AG04450 (cell line): ENCODE results near the gene MEGF6. TPM values are rescaled to one million over a fixed set of nuclear protein-coding genes. Genes with fewer than 3 reads are reported as not detected.

Experiments
- CTCF ChIA-PET: fragments of 300-600, 350-600 bp; formaldehyde crosslinking; extraction: SDS; loops from one replicate; lab custom pipeline; 2022; ENCODE audit warnings: antibody characterized with exemption, inconsistent platforms; lab: Charles Lee
- POLR2A ChIA-PET: fragments of 350-600 bp; formaldehyde crosslinking; extraction: SDS; loops from one replicate; lab custom pipeline; 2021; ENCODE audit warnings: antibody characterized with exemption, inconsistent platforms; lab: Yijun Ruan, JAX
- DNase-seq: peaks from one replicate; pipeline ENCODE4 v3.0.0-alpha.2; 2011; ENCODE audit warnings: low read depth, low spot score
- H3K27ac ChIP-seq: one replicate; pipeline ENCODE4 v1.5.1; 2012; ENCODE audit warnings: low read depth, low read length, control low read depth
- H3K27me3 ChIP-seq: one replicate; pipeline ENCODE4 v1.6.0; 2012; ENCODE audit warnings: low read length; ENCODE audit not compliant: control insufficient read depth, insufficient read depth
- H3K4me3 ChIP-seq: 2 replicates; pipeline ENCODE4 v1.5.1; 2011; ENCODE audit warnings: mild to moderate bottlenecking, low read depth, low read length, control low read depth
- H3K9me3 ChIP-seq: 2 replicates; pipeline ENCODE4 v1.5.1; 2012; ENCODE audit warnings: low read length; ENCODE audit not compliant: control insufficient read depth, insufficient read depth
- CTCF ChIP-seq: IDR thresholded peaks from 2 replicates; pipeline ENCODE4 v1.5.1; 2011; ENCODE audit warnings: low read depth, low read length, control low read depth, inconsistent platforms
- polyA plus RNA-seq: library from polyadenylated mRNA; depleted of rRNA; stranded (reverse); fragments of >200 nt; gene quantifications from 2 replicates; pipeline ENCODE4 v1.2.3, GENCODE V29; 2011

Gene MEGF6
- polyA plus RNA-seq, 1 experiment, result 0.45 TPM

- no peak for TF ChIP-seq CTCF
- Histone ChIP-seq H3K4me3 (no peak overlapping the region), H3K27ac (no peak overlapping the region), H3K9me3 (peaks cover 15% of the 10 kb centered on the region; the same call in 1 of the 2 replicates), H3K27me3 (no peaks in the 10 kb centered on the region)
- POLR2A ChIA-PET, result no interaction called here
- DNase-seq, result no peak
- CTCF ChIA-PET, result no interaction called here
Measured at GRCh38 chr1:3519301-3519885, 91.9 kb downstream of the MEGF6 start.

GRCh38 chr1:3518756-3519155 lies 92.6 kb downstream of the MEGF6 start:
- no peak overlapping the region for H3K4me3 ChIP-seq
- H3K9me3 ChIP-seq, result peaks cover 18% of the 10 kb centered on the region; the same call in 1 of the 2 replicates
- no peak for TF ChIP-seq CTCF
- CTCF ChIA-PET, result interaction anchor here (0.6 kb wide), 1 partner anchor 159 kb away, joined by 3 read pairs; no protein-coding TSS in a partner anchor
- H3K27me3 ChIP-seq, result no peaks in the 10 kb centered on the region
- DNase-seq, result no peak
- H3K27ac ChIP-seq, result no peak overlapping the region
- POLR2A ChIA-PET, result no interaction called here

- CTCF ChIA-PET, result interaction anchor here (0.6 kb wide), 1 partner anchor 159 kb away, joined by 3 read pairs; no protein-coding TSS in a partner anchor
- POLR2A ChIA-PET, result no interaction called here
- no peak for DNase-seq
- TF ChIP-seq CTCF, result peak; percentile 61
- no peak overlapping the region for H3K4me3 ChIP-seq
- no peaks in the 10 kb centered on the region for H3K27me3 ChIP-seq
- no peak overlapping the region for H3K27ac ChIP-seq
- H3K9me3 ChIP-seq, result peaks cover 18% of the 10 kb centered on the region; the same call in 1 of the 2 replicates
Measured at GRCh38 chr1:3518256-3518655, 93.1 kb downstream of the MEGF6 start.

GRCh38 chr1:3516911-3517675 lies 94.2 kb downstream of the MEGF6 start:
- CTCF ChIA-PET, result no interaction called here
- DNase-seq, result no peak
- POLR2A ChIA-PET, result no interaction called here
- H3K27me3 ChIP-seq, result no peaks in the 10 kb centered on the region
- no peak for TF ChIP-seq CTCF
- no peak overlapping the region for H3K4me3 ChIP-seq
- H3K9me3 ChIP-seq, result peaks cover 24% of the 10 kb centered on the region
- no peak overlapping the region for H3K27ac ChIP-seq

GRCh38 chr1:3516481-3516869 lies 94.8 kb downstream of the MEGF6 start:
- Histone ChIP-seq H3K9me3 (peaks cover 31% of the 10 kb centered on the region), H3K27ac (no peak overlapping the region), H3K4me3 (no peak overlapping the region), H3K27me3 (no peaks in the 10 kb centered on the region)
- TF ChIP-seq CTCF, result no peak
- ChIA-PET CTCF (no interaction called here), POLR2A (no interaction called here)
- no peak for DNase-seq
